Measurements from ENCODE around the gene CASK.

DNA sequence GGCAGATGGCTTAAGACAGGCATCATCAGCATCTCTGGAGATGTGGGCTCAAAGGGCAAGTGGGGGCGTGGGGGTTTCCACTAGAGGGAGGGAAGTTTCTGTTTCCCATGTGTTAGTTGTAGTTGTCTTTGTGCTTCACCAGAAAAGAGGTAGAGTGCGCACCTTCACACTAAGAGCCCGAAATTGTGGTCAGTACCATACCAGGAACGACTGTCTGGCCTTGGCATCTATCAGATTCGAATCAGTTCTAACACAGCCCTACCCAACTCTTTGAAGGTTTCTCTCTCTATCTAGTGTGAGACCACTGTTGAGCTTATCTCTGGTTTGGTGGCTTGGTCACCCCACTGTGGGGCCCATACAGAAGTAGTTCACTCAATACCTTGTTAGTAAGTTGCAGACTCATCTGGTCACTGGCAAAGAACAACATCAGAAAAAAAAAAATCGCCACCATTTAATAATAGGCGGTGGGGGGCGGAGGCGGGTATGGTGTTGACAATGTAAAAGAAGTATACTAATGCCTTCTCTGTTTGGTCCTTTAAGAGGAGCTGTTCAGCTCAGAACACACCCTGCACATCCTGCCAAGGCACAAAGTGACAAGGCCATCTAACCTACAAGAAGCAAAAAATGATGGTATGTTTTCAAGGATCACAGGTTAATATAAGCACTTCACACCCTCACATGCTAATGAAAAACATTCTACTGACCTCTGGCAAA lies 405.1 kb downstream of the CASK start:
- TF ChIP-seq, protein P1, sequence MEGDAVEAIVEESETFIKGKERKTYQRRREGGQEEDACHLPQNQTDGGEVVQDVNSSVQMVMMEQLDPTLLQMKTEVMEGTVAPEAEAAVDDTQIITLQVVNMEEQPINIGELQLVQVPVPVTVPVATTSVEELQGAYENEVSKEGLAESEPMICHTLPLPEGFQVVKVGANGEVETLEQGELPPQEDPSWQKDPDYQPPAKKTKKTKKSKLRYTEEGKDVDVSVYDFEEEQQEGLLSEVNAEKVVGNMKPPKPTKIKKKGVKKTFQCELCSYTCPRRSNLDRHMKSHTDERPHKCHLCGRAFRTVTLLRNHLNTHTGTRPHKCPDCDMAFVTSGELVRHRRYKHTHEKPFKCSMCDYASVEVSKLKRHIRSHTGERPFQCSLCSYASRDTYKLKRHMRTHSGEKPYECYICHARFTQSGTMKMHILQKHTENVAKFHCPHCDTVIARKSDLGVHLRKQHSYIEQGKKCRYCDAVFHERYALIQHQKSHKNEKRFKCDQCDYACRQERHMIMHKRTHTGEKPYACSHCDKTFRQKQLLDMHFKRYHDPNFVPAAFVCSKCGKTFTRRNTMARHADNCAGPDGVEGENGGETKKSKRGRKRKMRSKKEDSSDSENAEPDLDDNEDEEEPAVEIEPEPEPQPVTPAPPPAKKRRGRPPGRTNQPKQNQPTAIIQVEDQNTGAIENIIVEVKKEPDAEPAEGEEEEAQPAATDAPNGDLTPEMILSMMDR (IDR thresholded peaks at IDR 0.05) = no peak
- no peak for TF ChIP-seq POLR2A (IDR thresholded peaks at IDR 0.05)
- TF ChIP-seq POLR2AphosphoS5 (IDR thresholded peaks at IDR 0.05) = no peak

Data from prostate gland (tissue), 2 donors.